Left lung (tissue), 10 donors: Measurements from ENCODE around the gene CNTFR. TPM values are rescaled to one million over a fixed set of nuclear protein-coding genes. Genes with fewer than 3 reads are reported as not detected.

Experiments
- ATAC-seq: fragments of 200-7000 bp; cut with Tn5 transposase; one replicate; pipeline ENCODE4 v1.9.1; 2020; ENCODE audit warnings: moderate library complexity
- DNase-seq, 4 donors: peaks; one replicate each; pipeline ENCODE4 v3.0.0-alpha.2; 2013 to 2020
- H3K27ac ChIP-seq, 2 donors: fragments of 200-600 bp; sonication (generic) in 1 of 2; one replicate each; pipeline versions ENCODE4 v1.5.0 to v1.8.0; 2020 to 2021
- H3K27me3 ChIP-seq, 2 donors: fragments of 200-600 bp; sonication (generic) in 1 of 2; one replicate each; pipeline versions ENCODE4 v1.5.0 to v1.8.0; 2020 to 2021
- H3K36me3 ChIP-seq, 2 donors: fragments of 200-600 bp; sonication (generic) in 1 of 2; one replicate each; pipeline versions ENCODE4 v1.5.0 to v1.8.0; 2020 to 2021
- H3K4me1 ChIP-seq, 2 donors: fragments of 200-600 bp; one replicate each; pipeline ENCODE4 v1.8.0; 2021
- H3K4me3 ChIP-seq, 2 donors: fragments of 200-600 bp; sonication (generic) in 1 of 2; one replicate each; pipeline versions ENCODE4 v1.5.0 to v1.8.0; 2020 to 2021; ENCODE audit warnings: mild to moderate bottlenecking in 1 of 2
- H3K9me3 ChIP-seq, 2 donors: fragments of 200-600 bp; sonication (generic) in 1 of 2; one replicate each; pipeline versions ENCODE4 v1.5.0 to v1.8.0; 2020 to 2021
- CTCF ChIP-seq, 2 donors: fragments of 200-600 bp; sonication (generic) in 1 of 2; IDR thresholded peaks; one replicate each; pipeline versions ENCODE4 v1.5.0 to v1.8.0; 2021; ENCODE audit warnings: antibody characterized with exemption in 2 of 2
- intact Hi-C, 2 donors: fragments of 100-400 bp; cut with DNase I; formaldehyde crosslinking; loops; one replicate each; pipeline versions ENCODE4 v1.11.2 to v1.14.2; 2022
- polyA plus RNA-seq, 6 donors: library from polyadenylated mRNA; unstranded; fragments of 120-200 nt; gene quantifications; one replicate each; pipeline ENCODE4 v1.2.1, GENCODE V29; 2013; ENCODE audit not compliant: insufficient read length in 6 of 6
- total RNA-seq, 2 donors: library from RNA; stranded (reverse); fragmentation: NEBNext Ultra II Directional; extraction: Animal tissue kit (Norgen Biotek cat#: 25700); gene quantifications; one replicate each; pipeline ENCODE4 v1.2.1, GENCODE V29; 2021
- donor health status: DM: no; HTN: yes; CAD: no.
- donor health status: DM: no; HTN: no; CAD: no.

CNTFR gene
- total and polyA plus RNA-seq, 8 donors, result 0.90 to 35.6 (median 26.9) TPM

GRCh38 chr9:34610434-34611206, 21.1 kb upstream of the CNTFR start:
- H3K4me3 ChIP-seq, result peak overlapping the region in 1 of 2 donors; percentile 71
- H3K36me3 ChIP-seq, result peaks cover 0 to 16% of the 10 kb centered on the region in 2 donors
- ATAC-seq, result no peak
- intact Hi-C loops, result no loop called here
- H3K27me3 ChIP-seq, result no peaks in the 10 kb centered on the region
- no peak for TF ChIP-seq CTCF (IDR thresholded peaks at IDR 0.05)
- peaks cover 0 to 18% of the 10 kb centered on the region in 2 donors for H3K4me1 ChIP-seq
- no peaks in the 10 kb centered on the region for H3K9me3 ChIP-seq
- no peak overlapping the region for H3K27ac ChIP-seq
- peak in 1 of 4 donors; percentile 79 for DNase-seq

DNA sequence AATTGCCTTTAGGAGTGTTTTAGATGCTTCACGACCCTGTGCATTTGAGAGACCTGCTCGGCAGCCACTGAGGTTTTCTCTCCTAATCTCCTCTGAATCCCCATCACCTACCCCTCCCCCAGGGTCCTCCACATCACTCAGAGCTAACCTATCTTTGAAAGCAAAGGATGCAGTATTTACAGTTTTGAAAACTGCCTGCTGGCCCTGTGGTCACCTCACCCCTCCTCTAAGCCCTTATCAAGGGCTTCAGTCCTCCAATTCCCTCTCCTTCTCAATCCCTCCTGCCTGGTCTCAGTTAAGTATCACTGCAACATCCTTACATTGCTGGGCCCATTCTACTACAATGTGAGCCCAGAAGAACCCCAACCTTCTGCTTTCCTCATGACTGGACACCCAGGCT, 17.8 kb upstream of the CNTFR start:
- Histone ChIP-seq H3K9me3 (no peaks in the 10 kb centered on the region), H3K27ac (no peak overlapping the region), H3K4me1 (peaks cover 0 to 10% of the 10 kb centered on the region in 2 donors), H3K27me3 (no peaks in the 10 kb centered on the region), H3K4me3 (no peak overlapping the region), H3K36me3 (no peaks in the 10 kb centered on the region)
- DNase-seq (no peak), ATAC-seq (no peak)
- no peak for TF ChIP-seq CTCF (IDR thresholded peaks at IDR 0.05)
- intact Hi-C loops, result loop anchor here in 1 of 2 donors (10.0 kb wide), 2 partner anchors 203 to 273 kb away; no protein-coding TSS in a partner anchor

DNA sequence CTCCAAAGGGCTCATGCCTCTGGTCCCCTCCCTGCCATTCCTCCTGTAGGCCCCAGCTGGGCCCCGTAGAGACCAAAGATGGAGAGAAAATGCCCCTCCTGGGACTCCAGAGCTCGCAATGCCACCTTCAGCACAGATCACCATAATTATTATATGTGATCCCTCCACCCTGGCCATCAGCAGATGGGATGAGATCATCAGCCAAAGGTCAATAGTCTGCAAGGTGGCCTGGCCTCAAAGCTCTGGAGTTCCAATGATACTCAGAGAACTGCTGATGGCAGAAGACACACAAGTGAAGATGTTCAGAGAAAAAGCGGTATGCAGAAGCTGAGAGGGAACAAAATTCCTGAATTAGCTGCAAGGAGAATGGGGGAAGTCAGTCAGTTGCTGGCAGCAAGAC, 17.4 kb upstream of the CNTFR start:
- no peak for DNase-seq
- no peak overlapping the region for H3K4me3 ChIP-seq
- H3K27me3 ChIP-seq, result no peaks in the 10 kb centered on the region
- no peaks in the 10 kb centered on the region for H3K36me3 ChIP-seq
- no peak for TF ChIP-seq CTCF (IDR thresholded peaks at IDR 0.05)
- peaks cover 0 to 9% of the 10 kb centered on the region in 2 donors for H3K4me1 ChIP-seq
- no peak for ATAC-seq
- intact Hi-C loops, result loop anchor here in 1 of 2 donors (10.0 kb wide), 2 partner anchors 202 to 272 kb away; no protein-coding TSS in a partner anchor
- no peak overlapping the region for H3K27ac ChIP-seq
- H3K9me3 ChIP-seq, result no peaks in the 10 kb centered on the region

- intact Hi-C loops, result loop anchor here in 1 of 2 donors (10.0 kb wide), 2 partner anchors 201 to 271 kb away; no protein-coding TSS in a partner anchor
Observed at GRCh38 chr9:34606190-34606589, 16.7 kb upstream of the CNTFR start.

More at GRCh38 chr9:34606190-34606589, 16.7 kb upstream of the CNTFR start:
- Histone ChIP-seq H3K27ac (no peak overlapping the region), H3K27me3 (no peaks in the 10 kb centered on the region), H3K4me3 (no peak overlapping the region), H3K4me1 (peaks cover 0 to 5% of the 10 kb centered on the region in 2 donors), H3K9me3 (no peaks in the 10 kb centered on the region), H3K36me3 (no peaks in the 10 kb centered on the region)
- DNase-seq (no peak), ATAC-seq (no peak)
- TF ChIP-seq CTCF (IDR thresholded peaks at IDR 0.05), result no peak
